NCI-H2196 treated with DMSO at 0.1 percent for 48 hours (cell line): ENCODE results near the gene GNB1.
"Not testable (repeated sequence)": the region's sequence is repeated elsewhere in the genome, so short reads cannot be mapped to it uniquely, and the experiment has no call there.

Source experiments
- DNase-seq: peaks from one replicate; lab custom pipeline; 2025; ENCODE audit not compliant: unreplicated experiment; lab: John Stamatoyannopoulos, UW

The GNB1 gene

DNA sequence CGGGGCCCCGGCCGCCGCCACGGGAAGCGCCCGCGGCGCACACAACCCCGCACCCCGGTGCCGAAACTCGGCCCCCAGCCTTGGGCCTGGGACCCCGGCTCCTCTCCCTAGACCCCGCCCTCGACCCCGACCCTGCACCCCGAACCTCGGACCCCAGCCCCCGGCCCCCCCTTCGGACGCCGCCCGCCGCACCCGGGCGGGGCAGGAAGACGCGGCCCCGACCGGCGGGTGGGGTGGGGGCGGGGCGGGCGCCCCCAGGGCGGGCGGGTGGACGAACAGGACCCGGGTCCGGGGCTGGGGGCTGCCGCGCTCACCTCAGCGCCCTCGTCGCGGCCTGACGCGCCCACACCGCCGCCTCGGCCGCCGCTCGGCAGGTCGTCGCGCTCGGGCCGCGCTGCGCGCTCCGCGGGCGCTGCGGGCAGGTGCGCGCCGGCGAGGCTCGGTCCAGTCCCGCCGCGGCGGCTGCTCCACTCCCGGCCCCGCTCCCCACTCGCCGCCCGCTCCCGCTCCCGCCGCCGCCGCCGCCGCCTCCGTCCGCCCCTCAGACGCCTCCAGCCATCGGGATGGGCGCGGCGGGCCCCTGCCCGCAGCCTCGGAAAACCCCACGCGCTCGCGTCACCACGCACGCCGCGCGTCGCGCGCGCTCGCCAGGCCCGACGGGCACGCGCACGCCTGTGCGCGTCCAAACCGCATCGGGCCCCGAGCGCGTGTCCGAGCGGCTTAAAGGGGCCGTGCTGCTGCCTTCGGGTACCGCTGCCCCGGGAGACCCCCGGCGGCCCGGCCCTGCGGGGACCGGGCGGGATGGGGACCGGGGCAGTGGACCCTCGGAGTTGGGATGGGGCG is at the start of gene GNB1:
Gene GNB1, minus strand, starts transcription at position 582 of the 843 bp plus-strand sequence. CDS start 65,634 bp downstream, outside the sequence.
- DNase-seq = peak; percentile 63

DNA sequence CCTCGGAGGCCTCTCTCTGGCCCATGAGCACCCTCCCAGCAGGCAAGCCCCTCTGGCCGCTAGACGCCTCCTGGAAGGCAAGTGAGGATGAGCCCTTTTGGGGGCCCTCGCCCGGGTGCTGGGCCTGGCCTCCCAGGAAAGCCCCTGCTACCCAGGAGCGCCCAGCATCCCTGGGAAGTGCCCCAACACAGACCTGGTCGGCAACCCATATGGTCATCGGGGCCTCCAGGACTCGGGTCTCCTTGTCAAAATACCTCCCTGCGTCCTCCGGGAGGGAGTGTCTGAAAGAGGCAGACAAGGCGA is 49.2 kb upstream of the GNB1 start:
- no peak for DNase-seq

DNA sequence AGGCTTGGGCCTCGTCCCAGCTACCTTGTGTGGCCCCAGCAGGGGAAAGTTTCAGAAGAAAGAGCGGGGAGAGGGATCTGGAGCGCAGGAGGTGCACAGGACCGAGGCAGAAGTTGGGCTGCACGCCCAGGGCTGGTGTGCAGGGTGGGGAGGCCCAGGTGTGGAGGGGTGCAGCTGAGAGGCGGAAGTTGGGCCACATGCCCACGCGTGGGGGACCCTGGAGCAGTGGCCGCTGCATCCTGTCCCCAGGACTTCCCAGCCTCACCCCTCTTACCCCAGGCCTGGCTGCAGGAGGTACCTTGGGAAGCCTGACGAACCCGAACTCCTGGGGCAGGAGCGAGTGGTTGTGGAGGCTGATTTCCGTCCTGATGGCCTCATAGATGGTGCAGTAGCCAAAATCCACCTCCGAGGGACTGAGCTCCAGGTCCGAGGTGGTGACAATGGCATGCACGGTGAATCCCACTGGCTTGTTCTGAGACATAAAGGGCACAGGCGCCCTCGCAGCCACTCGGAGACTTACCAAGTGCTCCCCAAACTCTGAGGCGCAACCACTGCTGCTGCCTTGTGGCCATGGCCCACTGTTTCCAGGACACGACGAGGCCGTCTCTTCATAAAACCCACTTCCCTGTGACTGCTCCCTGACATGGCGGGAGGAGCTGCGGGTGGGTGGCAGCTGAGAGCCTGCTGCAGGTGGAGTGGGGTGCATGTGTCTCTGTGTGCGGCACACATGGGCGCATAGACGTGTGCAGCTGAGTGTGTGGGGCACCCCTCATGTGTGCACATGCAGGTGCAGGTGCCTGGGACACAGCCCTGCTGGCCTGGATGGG is 48.6 kb upstream of the GNB1 start:
- DNase-seq = no peak

DNA sequence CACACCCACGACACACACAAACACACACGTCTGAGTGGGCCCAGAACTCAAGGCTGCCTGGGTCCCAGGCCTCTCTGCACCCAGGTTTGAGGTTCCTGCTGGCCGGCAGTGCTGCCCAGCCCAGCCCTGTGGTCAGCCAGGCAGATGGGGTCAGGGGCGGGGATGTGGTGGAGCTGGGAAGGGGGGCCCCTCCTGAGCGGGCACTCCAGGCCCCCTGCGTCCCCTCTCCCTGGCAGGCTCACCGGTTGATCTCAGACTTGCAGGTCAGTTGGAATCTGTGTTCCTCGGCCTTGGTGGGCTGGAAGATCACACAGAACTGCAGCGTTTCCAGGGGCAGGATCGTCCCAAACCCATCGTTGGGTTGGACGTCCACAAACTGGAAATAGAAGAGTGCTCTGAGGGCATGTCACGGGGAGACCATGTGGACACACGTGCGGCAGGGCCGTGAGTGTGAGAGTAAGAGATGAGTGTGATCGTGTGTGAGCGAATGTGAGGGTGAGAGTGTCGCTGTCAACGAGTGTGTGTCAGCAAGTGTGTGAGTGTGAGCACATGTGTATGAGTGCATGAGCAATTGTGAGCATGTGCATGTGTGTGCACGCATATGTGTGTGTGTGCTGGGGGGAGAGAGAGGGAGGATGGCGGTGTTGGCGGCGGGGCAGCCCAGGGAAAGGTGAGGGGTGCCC is 47.9 kb upstream of the GNB1 start:
- DNase-seq = no peak

DNA sequence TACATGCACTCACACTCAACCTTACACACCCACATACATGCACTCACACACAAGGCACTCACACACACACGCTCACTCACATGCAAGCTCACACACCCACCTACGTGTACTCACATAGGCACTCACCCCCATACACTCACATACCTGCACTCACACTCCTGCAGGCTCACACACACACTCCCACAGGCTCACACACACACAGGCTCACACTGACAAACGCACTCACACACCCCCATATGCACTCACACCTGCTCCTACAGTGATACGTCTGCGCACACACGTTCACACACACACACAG is 47.3 kb upstream of the GNB1 start:
- DNase-seq = no peak

DNA sequence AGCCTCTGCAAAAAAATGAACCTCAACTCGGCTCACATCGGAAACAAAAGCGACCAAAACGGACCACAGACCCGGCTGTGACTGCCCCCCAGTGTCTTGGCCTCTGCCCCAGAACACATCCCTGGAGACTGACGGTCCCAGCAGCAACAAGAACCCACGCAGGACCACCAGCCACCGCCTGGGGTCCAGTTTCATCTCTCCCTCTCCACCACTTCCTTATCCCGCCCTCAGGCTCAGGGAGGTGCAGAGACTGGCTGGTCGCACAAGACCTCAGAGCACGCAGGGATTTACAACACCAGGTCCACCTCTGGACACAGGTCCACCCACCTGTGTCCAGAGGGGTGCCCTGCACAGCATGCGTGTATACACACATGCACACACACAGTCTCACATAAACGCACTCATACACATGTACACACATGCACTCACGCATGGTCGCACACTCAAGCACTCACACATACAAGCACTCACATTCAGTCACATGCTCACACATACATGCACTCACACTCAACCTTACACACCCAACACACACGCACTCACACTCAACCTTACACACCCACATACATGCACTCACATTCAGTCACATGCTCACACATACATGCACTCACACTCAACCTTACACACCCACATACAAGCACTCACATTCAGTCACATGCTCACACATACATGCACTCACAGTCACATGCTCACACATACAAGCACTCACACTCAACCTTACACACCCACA is 46.8 kb upstream of the GNB1 start:
- DNase-seq = no peak

DNA sequence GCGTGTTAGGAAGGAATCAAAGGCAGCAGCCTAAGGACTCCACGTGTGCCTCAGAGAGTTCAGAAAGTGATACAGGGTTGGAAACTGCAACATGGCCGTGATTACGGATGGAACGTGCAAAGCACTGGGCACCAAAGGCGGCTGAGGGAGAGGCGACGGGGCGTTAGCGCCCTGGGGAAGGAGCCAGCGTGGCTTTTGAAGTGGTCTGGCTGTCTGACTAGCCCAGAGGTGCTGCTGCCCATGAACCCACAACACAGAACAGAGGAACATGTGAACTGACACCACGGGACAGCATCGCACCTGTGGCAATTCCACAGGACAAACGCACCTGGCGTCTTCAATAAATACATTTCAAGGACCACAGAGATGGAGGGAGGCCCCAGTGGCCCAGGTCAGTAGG is 46.2 kb upstream of the GNB1 start:
- no peak for DNase-seq

DNA sequence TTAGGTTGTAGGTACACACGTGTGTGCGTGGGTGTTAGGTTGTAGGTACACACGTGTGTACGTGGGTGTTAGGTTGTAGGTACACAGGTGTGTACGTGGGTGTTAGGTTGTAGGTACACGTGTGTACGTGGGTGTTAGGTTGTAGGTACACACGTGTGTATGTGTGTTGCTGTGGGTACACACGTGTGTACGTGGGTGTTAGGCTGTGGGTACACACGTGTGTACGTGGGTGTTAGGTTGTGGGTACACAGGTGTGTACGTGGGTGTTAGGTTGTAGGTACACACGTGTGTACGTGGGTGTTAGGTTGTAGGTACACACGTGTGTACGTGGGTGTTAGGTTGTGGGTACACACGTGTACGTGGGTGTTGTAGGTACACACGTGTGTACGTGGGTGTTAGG is 44.0 kb upstream of the GNB1 start:
- DNase-seq = not testable (repeated sequence)

DNA sequence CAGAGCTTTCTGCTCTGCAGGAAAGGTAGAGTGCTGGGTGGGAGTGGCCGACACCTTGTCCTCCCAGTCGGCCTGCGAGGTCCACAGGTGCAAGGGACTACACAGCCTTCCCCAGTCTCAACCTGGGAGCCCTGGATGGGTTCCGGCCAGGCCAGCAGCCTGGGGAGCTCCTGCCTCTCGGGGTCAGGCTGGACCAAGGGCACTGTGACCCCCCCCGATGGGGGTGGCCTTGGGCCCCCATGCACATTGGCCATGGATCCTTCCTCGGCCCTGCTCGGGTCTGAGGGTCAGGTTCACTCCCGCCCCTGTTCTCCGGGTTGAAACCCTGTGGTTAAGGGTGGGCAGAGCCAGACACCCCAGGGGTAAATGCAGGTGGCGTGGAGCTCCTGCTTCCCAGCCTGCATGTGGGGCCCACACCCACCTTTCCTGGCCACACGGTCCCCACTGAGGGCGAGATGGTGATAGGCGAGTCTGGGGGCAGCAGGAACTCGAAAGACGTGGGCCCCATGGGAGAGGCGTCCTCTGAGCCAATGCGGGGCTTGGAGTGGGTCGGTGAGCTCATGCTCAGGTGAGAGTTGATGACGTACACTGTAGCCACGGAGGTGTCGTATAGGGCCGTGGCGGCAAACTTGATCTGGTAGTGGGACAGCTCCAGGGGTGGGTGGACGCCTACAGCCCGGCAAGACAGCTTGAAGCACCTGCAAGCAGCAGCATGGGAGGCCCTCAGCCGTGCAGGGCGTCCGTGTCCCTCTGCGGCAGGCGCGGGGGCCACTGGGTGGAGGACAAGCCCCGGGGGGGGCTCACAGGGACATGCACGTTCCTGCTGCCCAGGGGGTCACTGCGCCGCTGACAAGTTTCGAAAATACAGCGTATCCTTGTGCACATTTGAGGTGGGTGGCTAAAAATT is 39.0 kb upstream of the GNB1 start:
- no peak for DNase-seq

DNA sequence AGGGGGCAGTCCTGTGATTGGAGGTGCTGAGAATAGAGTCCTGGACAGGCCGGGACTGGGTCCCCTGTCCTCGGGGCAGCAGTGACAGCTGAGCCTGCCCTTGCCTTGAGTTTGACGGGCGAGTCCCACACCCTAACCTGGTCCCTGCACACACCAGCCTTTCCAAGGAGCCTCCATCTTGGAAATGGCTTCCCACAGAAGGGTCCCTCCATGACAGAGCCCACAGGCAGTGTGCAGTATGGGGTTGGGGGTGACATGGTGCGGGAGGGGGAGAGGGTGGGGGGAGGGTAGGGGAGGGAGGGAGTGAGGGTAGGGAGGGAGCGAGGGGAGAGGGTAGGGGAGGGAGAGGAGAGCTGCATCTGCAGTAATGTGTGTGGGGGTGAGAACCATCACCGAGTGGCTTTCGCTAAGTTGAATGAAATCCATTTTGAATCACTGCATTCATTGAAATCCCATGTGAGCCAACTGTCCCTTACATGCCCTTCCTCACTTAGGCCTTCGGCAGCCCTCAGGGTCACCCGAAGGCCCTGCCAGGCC is 38.3 kb upstream of the GNB1 start:
- no peak for DNase-seq

DNA sequence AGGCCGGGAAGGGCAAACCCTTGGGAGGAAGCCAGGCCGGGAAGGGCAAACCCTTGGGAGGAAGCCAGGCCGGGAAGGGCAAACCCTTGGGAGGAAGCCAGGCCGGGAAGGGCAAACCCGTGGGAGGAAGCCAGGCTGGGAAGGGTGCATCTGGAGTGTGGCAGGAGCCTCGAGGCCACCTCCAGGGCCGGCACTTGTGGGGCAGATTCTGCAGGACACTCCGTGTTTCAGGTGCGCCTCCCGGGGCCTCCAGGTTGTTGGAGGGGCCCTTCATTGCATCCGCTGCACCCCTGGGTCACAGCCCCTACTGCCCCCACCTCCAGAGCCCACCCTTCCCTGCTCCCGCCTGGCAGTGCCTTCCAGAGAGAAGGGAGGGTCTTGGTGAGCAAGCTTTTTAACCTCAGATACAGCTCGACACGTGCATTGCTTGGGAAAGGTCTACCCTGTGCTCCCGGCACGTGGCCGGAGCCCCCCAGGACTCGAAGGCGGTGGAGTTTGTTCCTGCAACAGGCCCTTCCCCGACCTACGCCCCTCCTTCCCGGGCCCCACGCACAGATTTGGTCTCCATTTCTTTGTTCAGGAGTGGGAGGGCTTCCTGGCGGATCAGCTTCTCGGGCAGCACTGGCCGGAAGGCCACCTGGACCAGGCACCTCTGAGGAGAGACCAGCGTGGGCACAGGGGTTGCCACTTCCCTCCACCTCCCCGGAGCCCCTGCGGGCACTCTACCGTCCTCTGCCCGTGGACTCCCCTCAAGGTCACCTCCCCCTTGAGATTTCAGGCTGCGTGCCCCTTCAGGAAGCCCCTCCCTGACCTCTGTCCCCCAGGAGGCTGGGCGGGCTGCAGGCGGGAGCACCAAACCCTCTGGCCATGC is 37.6 kb upstream of the GNB1 start:
- no peak for DNase-seq

DNA sequence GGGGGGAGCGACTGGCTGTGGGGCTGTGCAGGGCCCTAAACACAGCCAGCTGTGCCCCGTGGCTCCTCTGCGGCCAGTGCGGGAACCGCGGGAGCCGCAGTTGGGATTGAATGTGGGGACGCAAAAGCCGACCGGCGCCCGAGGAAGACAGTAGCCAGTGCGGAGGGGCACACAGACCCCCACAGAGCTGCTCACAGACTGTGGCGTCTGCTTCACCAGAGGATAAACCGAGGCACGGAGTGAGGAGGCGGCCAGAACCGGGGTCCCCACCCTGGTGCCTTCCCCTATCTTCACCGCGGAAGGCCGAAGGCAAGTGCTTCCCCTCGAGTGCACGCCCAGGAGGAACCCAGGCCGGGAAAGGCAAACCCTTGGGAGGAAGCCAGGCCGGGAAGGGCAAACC is 36.9 kb upstream of the GNB1 start:
- DNase-seq = no peak

DNA sequence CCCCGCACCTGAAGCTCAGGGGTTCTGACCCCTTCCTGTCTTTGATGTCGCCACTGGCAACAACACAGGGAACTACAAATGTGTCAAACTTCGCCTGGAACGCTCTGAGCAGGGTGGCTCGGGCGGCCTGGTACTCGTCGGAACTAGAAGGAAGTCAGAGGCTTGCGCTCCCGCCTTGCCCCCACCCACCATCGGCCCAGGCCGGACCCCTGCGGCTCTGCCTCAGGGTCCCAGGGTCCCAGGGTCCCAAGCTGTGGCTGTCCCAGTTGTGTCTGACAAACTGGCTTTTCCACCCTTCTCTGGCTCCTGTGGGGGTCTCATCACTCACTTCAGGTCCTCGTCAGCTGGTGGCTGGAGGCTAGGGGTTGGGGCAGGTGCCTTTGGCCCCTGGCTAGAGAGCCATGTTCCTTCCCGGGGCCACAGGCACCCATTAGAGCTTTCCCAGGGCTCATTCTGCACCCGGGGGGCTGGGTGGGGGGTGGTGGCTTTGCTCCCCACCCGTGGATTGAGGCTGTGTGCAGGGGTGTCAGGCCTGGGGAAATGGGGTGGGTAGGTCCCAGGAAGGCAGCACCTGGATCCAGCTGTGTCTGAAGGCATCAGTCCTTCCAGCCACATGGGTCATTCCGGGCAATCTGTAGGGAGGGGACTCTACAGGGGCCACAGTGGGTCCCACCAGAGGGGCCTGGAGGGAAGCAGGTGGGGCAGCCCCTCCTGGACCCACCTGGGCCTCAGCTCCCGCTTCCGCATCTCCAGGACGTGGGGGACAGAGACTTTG is 36.2 kb upstream of the GNB1 start:
- DNase-seq = no peak

DNA sequence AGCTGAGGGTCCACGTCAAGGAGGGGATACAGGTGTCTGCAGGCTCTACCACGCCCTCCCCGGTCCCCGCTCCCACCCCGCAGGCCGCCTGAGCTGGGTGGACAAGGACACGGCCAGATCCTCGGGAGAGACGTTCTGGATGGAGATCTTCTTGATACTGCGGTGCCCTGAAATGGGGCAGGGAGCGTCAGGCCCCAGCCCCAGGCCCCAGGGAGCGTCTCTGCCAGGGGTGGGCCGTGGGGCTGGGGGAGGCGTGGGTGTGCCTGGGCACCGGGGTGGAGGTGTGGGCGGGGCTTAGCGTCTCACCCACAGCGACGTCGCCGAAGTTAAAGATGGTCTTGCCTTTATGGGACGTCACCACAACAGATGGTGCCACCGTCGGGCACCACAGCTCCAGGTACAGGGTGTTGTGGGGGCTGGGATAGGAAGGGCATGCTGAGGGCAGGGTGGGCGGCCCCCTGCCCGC is 35.5 kb upstream of the GNB1 start:
- no peak for DNase-seq

DNA sequence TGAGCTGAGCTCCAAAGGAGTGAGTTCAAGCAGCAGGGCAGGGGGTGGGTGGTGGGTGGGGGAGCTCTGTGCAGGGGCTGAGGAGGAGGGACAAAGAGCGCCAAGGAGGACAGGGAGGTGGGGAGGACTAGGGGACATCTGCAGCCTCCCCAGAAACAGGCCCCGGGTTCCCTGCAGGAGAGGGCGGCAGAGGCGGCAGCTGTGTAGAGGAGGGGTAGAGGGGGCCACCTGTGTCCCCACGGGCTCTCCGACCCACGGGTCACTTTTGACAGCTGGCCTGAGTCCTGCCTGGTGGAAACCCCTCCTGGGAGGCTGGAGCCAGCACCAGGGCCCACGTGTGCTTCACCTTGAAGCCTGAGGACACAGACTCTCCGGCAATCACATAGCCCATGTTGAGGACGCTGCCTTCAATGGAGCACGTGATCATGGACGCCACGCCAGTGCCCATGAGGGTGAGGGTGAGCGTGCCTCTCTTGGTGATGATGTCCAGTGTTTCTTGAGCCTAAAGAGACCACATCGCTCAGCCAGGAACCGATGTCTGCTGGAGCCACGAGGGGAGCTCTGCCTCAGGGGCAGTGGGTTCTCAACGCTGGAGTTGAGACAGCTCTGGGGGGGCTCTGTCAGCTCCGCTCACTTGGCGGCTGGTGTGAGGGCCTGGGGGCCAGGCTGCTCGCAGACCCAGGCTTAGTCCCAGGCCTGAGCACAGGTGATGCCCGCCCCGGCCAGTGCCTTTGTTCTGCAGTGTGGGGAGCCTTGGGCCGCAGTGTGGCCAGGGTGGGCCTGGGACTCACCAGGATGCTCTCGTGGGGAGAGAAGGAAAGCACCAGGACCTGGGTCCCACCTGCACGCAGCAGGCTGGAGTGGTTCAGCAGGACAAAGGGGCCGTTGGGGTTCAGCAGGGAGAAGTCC is 34.8 kb upstream of the GNB1 start:
- no peak for DNase-seq

DNA sequence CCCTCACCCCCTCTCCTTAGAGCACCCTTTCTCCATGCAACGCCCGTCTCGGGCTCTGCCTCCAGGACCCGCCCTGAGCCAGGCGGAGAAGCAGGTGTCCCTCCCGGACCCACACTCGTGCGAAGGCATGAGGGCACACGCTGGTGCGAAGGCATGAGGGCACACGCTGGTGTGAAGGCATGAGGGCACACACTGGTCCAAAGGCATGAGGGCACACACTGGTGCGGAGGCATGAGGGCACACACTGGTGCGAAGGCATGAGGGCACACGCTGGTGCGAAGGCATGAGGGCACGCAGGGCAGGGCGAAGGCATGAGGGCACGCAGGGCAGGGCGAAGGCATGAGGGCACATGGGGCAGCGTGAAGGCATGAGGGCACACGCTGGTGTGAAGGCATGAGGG is 34.0 kb upstream of the GNB1 start:
- DNase-seq = no peak

DNA sequence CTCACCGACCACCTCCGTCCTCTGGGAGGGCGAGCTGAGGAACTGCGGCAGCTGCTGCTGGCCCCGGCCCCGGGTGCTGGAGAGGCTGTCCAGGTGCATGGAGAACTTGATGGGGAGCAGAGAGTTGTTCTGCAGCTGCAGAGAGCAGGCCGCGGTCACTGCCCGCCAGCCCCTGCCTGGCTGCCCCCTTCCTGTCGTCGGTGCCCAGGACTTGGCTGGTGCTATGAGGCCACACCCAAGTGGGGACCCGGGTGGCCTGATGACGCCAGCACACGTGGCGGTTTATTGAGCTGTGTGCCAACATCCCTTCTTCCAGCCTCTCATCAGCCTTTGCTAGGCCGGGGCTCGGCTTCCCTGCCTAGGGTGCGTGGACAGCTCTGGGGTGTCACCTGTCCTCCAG is 33.5 kb upstream of the GNB1 start:
- no peak for DNase-seq
